Stimulated activated memory B cell treated with anti-CD40 and anti-IgM and Interleukin-4, amounts not matched to agents 10 μg/mL and 1 μg/mL and 100 μg/mL, for 72 hours (primary cell): Measurements from ENCODE around the gene PPP2R5B.
"Not testable (repeated sequence)": the region's sequence is repeated elsewhere in the genome, so short reads cannot be mapped to it uniquely, and the experiment has no call there.

Experiments used
- ATAC-seq: fragments of 150-1000 bp; cut with Tn5 transposase; 2 replicates; pipeline ENCODE4 v1.10.0; 2021
- H3K27ac Mint-ChIP-seq: one replicate; pipeline ENCODE4 v1.8.0; 2022; ENCODE audit warnings: mild to moderate bottlenecking, mixed read lengths
- H3K27me3 Mint-ChIP-seq: one replicate; pipeline ENCODE4 v1.8.0; 2022; ENCODE audit warnings: mixed read lengths
- H3K36me3 Mint-ChIP-seq: one replicate; pipeline ENCODE4 v1.8.0; 2022; ENCODE audit warnings: mixed read lengths
- H3K4me1 Mint-ChIP-seq: one replicate; pipeline ENCODE4 v1.8.0; 2022; ENCODE audit warnings: mixed read lengths
- H3K4me3 Mint-ChIP-seq: one replicate; pipeline ENCODE4 v1.8.0; 2022; ENCODE audit warnings: mild to moderate bottlenecking, moderate library complexity, mixed read lengths
- H3K9me3 Mint-ChIP-seq: one replicate; pipeline ENCODE4 v1.8.0; 2022; ENCODE audit warnings: mixed read lengths

The PPP2R5B gene

DNA sequence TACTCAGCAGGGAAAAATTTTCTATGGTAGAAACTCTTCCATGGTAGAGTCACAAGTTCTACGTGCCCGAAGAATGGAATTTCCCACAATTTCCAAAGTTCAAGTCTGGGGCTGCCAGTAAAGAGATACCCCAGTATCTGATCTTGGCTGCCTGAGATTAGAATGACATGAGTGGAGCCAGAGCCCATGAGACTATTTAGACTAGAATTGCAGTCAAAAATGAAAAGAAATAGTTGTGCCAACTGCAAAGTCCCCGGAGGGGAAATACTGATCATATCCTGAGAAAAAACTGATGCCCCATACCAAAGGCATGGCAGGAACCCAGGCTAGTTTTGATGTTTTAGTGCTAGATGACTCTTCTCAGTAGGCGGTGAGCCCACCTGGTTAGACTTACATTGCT, 36.2 kb downstream of the PPP2R5B start:
- no peak for ATAC-seq
- no peaks in the 10 kb centered on the region for H3K36me3 Mint-ChIP-seq
- H3K4me1 Mint-ChIP-seq = no peaks in the 10 kb centered on the region
- H3K27ac Mint-ChIP-seq = no peak overlapping the region
- H3K27me3 Mint-ChIP-seq = no peaks in the 10 kb centered on the region
- no peak overlapping the region for H3K4me3 Mint-ChIP-seq
- no peaks in the 10 kb centered on the region for H3K9me3 Mint-ChIP-seq

DNA sequence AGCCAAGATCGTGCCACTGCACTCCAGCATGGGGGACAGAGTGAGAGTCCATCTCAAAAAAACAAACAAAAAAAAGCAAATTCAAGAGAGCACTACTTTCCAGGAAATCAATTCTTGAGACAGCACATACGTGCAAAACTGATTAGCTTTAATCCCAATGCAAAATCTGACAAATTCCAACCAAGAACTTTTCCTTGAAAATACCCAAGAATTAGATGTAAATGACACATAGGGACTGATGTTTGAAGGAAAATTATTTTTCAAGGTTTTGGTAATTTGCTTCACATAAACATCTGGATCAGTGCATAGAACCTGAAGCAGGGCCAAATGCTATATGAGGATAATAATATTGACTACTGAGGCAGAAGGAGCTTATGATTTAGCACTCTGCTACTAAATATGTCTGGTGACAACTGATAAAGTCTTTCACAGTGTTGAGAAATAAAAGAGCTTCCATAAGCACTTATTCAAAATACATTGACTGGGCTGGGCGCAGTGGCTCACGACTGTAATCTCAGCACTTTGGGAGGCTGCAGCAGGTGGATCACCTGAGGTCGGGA, 38.7 kb downstream of the PPP2R5B start:
- no peaks in the 10 kb centered on the region for H3K36me3 Mint-ChIP-seq
- no peaks in the 10 kb centered on the region for H3K9me3 Mint-ChIP-seq
- no peak overlapping the region for H3K27ac Mint-ChIP-seq
- H3K4me1 Mint-ChIP-seq = no peaks in the 10 kb centered on the region
- no peak overlapping the region for H3K4me3 Mint-ChIP-seq
- H3K27me3 Mint-ChIP-seq = no peaks in the 10 kb centered on the region
- ATAC-seq = no peak

DNA sequence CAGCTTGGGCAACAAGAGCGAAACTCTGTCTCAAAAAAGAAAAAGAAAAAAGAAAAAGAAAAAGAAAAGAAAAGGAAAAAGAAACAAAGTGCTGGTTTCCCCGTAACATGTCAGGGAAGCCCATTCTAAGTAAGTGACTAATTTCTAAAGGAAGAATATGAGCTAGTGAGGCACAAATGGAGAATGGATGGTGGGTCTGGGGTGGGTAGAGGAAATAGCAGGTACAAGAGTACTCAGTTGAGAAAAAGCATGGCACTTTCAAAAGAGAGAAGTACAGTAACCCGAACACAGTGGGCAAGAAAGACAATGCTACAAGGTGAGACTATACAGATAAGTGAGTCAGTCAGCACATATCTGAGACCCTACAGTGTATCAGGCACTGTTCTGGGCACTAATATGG, 42.9 kb downstream of the PPP2R5B start:
- no peak for ATAC-seq
- H3K27me3 Mint-ChIP-seq = no peaks in the 10 kb centered on the region
- H3K9me3 Mint-ChIP-seq = no peaks in the 10 kb centered on the region
- no peak overlapping the region for H3K4me3 Mint-ChIP-seq
- peaks cover 9% of the 10 kb centered on the region for H3K4me1 Mint-ChIP-seq
- H3K36me3 Mint-ChIP-seq = no peaks in the 10 kb centered on the region
- H3K27ac Mint-ChIP-seq = peak overlapping the region; percentile 35

DNA sequence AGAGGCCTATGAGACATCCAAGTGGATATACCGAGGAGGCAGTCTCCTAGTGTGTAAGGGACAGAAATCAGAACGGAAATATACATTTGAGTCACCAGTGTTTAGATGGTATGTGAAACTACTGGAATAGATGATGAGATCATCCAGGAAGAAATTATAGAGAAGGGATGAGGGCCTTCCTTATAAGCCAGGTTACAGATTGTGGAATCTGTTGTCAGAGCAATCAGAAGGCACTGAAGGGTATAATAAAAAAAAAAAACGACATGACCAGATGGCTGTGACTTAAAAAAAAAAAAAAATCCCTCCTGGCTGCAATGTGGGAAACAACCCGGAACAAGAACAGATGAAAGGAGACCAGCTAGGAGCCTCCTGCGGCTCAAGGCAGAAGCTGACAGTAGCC, 44.7 kb downstream of the PPP2R5B start:
- ATAC-seq = no peak
- H3K4me3 Mint-ChIP-seq = no peak overlapping the region
- H3K9me3 Mint-ChIP-seq = no peaks in the 10 kb centered on the region
- H3K27me3 Mint-ChIP-seq = no peaks in the 10 kb centered on the region
- H3K36me3 Mint-ChIP-seq = no peaks in the 10 kb centered on the region
- no peak overlapping the region for H3K27ac Mint-ChIP-seq
- peaks cover 15% of the 10 kb centered on the region for H3K4me1 Mint-ChIP-seq

DNA sequence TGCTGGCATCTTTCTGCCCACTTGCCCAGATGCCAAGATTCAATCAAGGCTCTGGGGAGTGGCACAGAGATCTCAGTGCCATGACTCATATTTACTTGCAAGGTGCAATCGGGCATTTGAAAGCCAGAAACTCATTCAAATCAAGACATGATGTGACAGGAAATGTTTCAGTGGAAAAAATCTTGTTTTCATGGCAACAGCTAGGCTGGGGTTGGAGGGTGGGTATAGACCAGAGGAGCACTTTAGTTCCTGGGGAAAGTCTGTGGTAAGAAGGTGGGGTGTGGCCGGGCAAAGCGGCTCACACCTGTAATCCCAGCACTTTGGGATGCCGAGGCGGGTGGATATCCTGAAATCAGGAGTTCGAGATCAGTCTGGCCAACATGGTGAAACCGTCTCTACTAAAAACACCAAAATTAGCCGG, 46.3 kb downstream of the PPP2R5B start:
- Mint-ChIP-seq H3K27ac (peak overlapping the region; percentile 68), H3K4me1 (peaks cover 23% of the 10 kb centered on the region), H3K4me3 (peak overlapping the region; percentile 77), H3K36me3 (no peaks in the 10 kb centered on the region), H3K9me3 (no peaks in the 10 kb centered on the region), H3K27me3 (no peaks in the 10 kb centered on the region)
- ATAC-seq = peak; percentile 53

DNA sequence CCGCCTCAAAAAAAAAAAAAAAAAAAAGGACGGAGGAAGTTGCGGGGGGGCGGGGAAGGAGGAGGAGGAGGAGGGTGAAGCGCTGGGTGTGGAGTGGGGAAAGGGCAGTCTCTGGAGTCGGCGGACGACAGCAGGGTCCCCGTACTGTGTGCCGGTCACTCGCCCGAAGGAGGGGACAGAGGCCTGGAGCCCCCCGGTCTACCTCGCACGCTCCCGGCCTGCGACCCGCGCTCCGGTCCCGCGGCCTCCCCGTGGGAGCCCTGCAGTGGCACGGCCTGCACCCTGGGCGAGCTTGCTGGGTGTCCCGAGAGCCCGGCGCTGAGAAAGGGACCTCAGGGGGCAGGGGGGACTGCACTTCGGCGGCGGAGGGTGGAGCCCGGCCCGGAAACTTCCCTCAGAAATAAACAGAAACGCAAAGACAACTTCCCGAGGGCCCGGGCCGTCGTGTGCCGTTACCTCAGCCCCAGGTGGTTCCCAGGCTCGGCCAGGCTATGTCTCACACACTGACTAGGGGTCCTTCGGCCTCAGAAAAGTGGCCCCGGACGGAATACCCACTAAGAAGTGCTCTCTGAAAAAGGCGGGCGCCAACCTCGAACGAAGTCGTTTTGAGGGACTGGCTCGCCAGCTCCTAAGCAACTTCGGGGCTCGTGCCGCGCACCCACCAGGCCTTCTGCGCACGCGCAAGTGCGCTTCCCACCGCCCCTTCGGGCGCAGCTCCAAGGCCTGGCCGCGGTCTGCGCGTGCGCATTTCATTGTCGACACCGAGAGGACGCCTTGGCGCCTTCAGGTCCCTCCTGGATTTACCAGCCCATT, 47.1 kb downstream of the PPP2R5B start, which contains the start of gene MAJIN:
TSS of gene MAJIN (minus strand) at position 688 of the 813 bp plus-strand sequence. CDS start 12,703 bp downstream, outside the sequence.
- Mint-ChIP-seq H3K27ac (peak within 1 kb of the TSS; percentile 68), H3K9me3 (no peaks in the 10 kb centered on the region), H3K36me3 (no peaks in the 10 kb centered on the region), H3K27me3 (no peaks in the 10 kb centered on the region), H3K4me1 (peaks cover 23% of the 10 kb centered on the region), H3K4me3 (peak within 1 kb of the TSS; percentile 77)
- peak; percentile 84 for ATAC-seq

DNA sequence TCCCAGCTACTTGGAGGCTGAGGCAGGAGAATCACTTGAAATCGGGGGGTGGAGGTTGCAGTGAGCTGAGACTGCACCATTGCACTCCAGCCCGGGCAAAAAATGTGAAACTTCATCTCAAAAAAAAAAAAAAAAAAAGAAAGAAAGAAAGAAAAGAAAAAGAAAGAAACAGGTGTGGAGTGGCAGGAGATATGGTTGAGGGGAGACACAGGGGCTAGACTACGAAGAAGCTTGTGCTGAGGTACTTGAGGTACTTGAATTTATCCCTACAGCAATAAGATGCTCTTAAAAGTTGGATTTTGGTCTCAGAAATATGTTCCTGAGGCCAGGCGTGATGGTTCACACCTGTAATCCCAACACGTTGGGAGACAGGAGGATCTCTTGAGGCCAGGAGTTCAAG, 49.6 kb downstream of the PPP2R5B start:
- no peaks in the 10 kb centered on the region for H3K9me3 Mint-ChIP-seq
- peaks cover 29% of the 10 kb centered on the region for H3K4me1 Mint-ChIP-seq
- H3K4me3 Mint-ChIP-seq = no peak overlapping the region
- H3K27me3 Mint-ChIP-seq = no peaks in the 10 kb centered on the region
- H3K27ac Mint-ChIP-seq = peak overlapping the region; percentile 54
- ATAC-seq = no peak
- H3K36me3 Mint-ChIP-seq = no peaks in the 10 kb centered on the region

DNA sequence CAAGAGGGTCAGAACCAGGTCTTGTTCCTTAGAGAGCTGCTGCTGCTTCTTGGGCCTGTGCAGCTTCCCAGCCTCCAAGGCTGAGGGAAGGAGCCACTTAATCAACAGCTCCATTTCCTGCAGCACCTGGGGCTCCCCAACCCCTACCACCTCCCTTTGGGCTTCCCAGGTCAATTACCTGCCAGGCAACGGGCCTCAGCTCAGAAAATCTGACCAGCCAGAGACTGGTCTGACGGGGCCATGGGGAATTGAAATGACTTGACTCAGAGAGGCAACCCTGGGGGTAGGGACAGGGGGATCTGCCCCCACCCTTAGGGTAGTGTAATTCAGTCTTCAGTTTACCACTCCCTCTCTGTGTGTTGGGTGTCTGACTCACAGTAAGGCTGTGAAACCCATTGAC, 52.2 kb downstream of the PPP2R5B start:
- Mint-ChIP-seq H3K9me3 (no peaks in the 10 kb centered on the region), H3K4me3 (no peak overlapping the region), H3K27me3 (no peaks in the 10 kb centered on the region), H3K36me3 (no peaks in the 10 kb centered on the region), H3K27ac (no peak overlapping the region), H3K4me1 (peaks cover 20% of the 10 kb centered on the region)
- no peak for ATAC-seq

DNA sequence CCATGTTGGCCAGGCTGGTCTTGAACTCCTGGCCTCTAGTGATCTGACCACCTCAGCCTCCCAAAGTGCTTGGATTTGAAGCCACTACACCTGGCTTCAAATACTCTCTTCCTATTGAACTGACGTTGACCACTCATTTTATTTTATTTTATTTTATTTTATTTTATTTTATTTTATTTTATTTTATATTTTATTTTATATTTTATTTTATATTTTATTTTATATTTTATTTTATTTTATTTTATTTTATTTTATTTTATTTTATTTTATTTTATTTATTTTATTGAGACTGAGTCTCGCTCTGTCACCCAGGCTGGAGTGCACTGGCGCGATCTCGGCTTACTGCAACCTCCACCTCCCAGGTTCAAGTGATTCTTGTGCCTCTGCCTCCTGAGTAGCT, 58.9 kb downstream of the PPP2R5B start:
- H3K4me1 Mint-ChIP-seq = peaks cover 34% of the 10 kb centered on the region
- H3K27me3 Mint-ChIP-seq, H3K36me3 Mint-ChIP-seq, H3K9me3 Mint-ChIP-seq, ATAC-seq, H3K27ac Mint-ChIP-seq, H3K4me3 Mint-ChIP-seq: not testable (repeated sequence)
